ENCODE data around the gene VSIR.
A peak's percentile ranks its signal among the peaks of the same experiment; 100 is the strongest.

Gene VSIR

DNA sequence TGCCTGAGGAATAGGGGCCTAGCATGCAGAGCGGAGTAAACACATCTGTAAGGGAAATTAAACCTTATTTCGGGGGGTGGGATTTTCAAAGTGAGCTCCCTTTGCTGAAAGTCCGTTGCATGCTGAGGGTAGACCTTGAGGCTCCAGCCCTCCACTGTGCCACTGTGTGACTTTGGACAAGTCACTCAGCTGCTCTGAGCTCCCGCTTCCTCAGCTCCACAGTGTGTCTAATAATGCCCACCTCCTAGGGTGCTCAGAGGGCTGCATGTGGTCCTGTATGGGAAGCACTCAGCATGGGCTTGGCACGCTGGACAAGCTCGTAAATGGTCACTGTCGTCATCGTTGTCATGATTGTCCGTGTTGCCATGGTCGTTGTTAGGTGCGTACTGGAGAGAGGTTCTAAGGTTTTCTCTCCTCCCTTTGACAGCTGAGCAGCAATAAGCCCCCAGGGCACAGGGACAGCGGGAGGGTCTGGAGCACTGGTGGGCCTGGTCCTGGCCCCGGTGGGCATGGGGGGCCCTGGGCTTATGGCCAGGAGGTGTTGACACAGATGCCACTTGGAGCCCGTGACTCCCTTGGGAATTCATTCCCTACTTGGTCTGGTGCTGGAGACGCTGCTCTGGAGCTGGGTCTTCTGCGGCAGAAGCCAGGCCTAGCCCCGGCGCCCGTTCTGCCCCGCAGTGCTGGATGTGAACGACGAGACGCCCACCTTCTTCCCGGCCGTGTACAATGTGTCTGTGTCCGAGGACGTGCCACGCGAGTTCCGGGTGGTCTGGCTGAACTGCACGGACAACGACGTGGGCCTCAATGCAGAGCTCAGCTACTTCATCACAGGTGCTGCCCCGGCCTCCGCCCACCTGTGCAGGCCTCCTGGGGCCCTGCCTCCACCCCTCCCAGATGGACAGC, 66.9 kb downstream of the VSIR start:
- intact Hi-C loops (cut with DNase I) = loop anchor here (5.0 kb wide), 1 partner anchor 324 kb away; no protein-coding TSS in a partner anchor
- peak in 1 of 10 donors; percentile 74 for DNase-seq

DNA sequence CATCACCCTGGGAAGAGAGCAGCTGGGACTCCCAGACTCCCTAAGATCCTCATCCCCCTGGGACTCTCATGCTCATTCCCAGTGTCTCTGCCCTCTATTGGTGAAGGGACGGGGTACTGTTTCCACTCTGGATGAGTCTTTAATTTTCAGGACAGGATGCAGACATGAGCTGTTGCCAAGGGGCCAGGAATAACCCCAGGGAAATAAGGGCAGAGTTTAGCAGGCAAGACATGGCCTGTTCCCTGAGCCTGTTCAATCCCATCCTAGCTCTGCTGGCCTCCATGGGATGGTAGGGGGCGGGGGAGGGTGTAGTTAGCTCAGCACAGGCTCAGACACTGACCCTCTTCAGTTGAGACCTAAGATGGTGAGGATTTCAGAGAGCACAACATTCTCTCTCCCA, 67.7 kb downstream of the VSIR start:
- intact Hi-C loops (cut with DNase I) = loop anchor here (5.0 kb wide), 1 partner anchor 323 kb away; no protein-coding TSS in a partner anchor
- DNase-seq = no peak

DNA sequence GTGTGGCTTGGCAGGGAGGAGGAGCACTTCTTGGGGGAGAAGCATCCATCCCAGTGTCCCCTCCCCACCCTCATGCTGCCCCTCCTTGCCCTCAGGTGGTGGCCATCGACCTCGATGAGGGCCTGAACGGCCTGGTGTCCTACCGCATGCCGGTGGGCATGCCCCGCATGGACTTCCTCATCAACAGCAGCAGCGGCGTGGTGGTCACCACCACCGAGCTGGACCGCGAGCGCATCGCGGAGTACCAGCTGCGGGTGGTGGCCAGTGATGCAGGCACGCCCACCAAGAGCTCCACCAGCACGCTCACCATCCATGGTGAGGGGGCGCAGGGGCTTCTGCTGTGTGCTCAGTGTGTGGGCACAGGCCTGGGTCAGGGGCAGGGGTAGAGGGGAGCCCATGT, 68.5 kb downstream of the VSIR start:
- intact Hi-C loops (cut with DNase I) = loop anchor here (5.0 kb wide), 1 partner anchor 323 kb away; no protein-coding TSS in a partner anchor
- no peak for DNase-seq

DNA sequence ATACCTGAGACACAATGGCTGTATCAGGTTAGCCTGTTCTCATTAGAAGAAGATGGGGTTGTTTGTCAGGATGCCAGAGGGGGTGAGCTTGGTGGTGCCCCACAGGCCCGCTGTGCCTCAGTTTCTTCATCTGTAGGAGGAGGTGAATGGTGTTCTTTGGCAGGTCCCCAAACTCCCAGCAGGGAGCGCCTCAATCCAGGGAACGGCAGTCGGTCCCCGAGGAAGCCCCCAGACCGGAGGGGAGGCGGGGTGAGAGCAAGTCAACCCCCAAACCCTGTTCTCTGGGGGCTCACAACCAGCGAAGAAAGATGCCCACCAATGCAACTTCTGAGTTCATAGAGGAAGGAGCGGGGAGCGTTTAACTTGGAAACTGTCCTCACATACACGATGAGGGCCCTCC, 69.7 kb downstream of the VSIR start:
- intact Hi-C loops (cut with DNase I) = no loop called here
- no peak for DNase-seq

DNA sequence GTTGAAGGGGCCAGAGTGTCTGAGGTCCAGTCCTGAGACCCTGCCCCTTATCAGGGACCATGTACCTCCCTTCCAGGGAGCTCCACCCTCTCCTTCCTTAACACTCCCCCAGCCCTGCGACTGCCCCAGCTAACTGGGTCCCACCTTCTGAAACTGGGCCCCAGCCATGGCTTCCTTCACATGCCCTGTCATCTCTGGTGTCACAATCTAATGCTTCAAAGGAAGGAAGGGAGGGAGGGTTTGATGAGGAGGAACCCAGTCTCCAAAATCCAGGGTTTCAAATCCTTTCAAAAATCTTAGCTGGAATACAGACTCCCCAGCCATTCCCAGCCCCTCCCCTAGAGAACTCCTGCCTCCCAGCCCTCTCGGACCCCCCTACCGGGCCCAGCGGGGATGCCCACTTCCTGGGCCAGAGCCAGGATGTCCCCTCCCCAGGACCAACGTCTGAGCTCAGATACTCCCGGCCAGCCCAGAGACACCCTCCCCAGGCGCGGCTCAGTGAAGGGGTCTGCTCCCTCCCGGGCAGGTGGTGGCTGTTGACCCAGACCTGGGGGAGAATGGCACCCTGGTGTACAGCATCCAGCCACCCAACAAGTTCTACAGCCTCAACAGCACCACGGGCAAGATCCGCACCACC, 71.7 kb downstream of the VSIR start:
- no peak for DNase-seq
- intact Hi-C loops (cut with DNase I) = no loop called here

DNA sequence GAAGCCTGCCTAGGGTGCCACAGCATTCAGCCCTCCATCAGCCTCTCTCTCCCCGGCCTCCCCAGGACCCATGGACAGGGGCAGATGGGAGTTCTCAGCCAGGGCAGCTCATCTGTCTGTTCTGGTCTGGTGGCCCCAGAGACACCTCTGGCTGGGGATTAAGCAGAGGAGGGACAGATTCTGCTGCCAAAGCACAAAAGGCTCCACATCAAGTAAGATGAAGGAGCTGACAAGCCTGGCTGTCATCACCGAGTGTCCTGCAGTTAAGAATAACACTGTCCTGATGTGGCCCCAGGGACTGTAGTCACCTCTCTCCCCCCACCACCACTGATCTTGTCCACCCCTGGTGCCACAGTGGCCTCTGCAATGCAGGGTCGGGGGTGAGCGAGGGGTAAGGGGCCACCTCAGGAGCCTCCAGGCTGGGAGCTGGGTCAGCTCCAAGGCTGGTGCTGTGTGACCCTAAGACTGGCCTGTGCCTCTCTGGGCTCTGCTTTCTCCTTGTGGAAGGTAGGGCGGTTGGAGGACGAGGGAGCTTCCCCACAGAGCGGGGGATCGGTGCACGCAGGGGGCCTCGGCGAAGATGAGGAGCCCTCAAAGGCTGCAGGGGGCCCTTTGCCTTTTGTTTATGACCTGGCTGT, 72.5 kb downstream of the VSIR start:
- no peak for DNase-seq
- intact Hi-C loops (cut with DNase I) = no loop called here

DNA sequence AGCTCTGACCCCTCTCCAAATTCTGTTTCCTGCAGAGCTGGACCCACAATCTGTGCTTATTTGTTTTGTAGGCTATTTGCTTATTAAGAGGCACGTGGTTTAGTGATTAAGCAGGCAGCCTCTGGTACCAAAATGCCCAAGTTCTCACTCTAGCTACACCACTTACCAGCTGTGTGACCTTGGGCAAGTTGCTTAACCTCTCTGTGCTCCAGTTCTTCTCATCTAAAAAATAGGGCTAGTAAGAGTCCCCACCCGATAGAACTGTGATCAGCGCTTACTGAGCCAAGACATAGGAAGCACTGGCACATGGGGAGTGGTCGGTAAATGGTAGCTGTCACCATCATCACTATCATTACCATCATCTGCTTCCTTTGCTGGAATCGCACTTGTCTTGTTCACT, 74.6 kb downstream of the VSIR start:
- intact Hi-C loops (cut with DNase I) = loop anchor here (5.0 kb wide), 1 partner anchor 131 kb away; no protein-coding TSS in a partner anchor

DNA sequence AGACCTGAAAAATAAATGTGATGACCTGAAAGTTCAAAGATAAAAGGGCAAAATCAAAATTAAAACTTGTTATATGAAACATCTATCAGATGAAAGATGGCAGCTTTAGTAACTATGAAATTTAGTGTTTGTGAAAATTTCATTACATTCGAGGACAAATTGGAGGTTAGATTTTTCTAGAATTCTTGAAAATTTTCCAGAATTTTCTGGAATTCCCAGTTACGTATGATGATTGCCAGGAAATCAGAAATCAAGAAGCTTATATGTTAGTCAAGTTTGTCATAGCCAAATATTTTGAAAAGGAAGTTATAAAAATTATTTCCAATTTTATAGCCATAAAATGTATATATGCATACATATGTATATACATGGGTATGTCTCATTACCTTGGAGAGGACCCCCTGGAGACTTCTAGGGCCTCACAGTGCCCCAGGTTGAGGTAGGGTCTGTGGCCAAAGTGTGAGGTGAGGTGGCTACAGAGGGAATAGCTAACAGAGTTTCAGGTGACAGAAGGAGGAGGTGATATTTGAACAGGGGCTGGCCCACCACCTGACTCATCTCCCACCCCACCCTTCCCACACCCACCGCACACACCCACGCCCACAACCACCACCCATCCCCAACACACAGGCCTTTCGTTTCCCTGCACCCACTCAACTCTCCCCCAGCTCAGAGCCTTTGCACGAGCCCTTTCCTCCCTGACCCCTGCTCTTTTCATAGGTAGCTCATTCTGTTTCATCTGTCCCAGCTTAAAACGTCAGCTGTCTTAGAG, 75.2 kb downstream of the VSIR start:
- intact Hi-C loops (cut with DNase I) = loop anchor here (5.0 kb wide), 1 partner anchor 131 kb away; no protein-coding TSS in a partner anchor
- DNase-seq = no peak

More for the DNA sequence above, 74.6 kb downstream of the VSIR start:
- no peak for DNase-seq
